ENCODE measurements around the gene P3H2. TPM values are rescaled to one million over a fixed set of nuclear protein-coding genes. Genes with fewer than 3 reads are reported as not detected.

The P3H2 gene
- total RNA-seq, 1 experiment from 2014 or later = 102 TPM

DNA sequence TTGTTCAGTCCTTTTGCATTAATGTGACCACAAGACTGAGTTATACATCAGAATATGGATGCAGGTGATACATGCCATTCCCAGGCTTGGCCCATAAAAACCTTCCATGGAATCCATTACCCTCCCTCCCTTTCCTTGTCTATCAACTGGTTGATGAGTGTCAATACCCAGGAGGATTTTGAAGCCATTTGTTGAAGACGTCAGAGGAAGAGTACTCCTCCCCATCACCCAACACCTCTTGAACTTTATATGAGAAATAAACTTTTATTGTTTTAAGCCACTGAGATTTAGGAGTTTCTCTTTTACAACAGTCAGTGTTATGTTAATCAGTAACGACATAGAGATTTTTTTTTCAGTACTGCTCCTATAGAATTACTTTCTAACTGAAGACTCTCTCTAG lies 55.5 kb downstream of the P3H2 start:
- no peak for DNase-seq (ENCODE audit: low spot score)
- in situ Hi-C loops (cut with HindIII; ENCODE audit: low sequenced_read_pairs) = no loop called here

DNA sequence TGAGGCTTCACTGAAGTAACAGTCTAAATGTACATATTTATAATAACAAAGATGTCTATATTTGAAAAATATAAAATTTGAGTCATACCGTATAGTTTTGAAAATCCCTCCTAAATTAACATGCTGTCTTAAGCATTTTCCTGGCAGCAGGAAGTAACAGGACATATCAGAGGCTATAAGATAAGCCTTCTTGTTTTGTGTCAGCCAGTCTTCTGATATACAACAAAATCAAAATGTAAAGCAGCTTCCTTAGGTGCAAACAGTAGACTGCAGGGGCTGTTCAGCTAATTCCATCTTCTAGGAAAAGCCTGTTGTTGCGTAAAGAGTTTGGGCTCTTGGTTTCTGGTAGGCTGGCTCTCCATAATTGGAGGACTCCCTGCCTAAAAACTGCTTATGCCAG lies 56.0 kb downstream of the P3H2 start:
- in situ Hi-C loops (cut with HindIII; ENCODE audit: low sequenced_read_pairs) = no loop called here
- DNase-seq (ENCODE audit: low spot score) = no peak

DNA sequence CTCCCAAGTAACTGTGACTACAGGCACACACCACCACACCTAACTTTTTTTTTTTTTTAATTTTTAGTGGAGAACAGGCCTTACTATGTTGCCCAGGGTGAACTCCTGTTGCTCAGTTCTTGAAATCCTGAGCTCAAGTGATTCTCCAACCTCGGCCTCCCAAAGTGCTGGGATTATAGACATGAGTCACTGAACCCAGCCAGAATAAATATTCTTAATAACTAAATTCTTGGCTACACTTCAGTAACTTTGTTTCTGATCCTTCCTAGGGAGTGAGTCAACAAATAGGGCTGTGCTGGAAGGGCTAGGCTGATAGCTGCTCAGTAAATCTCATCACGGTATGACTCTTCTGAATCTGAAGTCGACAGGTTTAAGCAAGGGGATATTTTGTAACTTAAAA lies 56.6 kb downstream of the P3H2 start:
- in situ Hi-C loops (cut with HindIII; ENCODE audit: low sequenced_read_pairs) = no loop called here
- no peak for DNase-seq (ENCODE audit: low spot score)

DNA sequence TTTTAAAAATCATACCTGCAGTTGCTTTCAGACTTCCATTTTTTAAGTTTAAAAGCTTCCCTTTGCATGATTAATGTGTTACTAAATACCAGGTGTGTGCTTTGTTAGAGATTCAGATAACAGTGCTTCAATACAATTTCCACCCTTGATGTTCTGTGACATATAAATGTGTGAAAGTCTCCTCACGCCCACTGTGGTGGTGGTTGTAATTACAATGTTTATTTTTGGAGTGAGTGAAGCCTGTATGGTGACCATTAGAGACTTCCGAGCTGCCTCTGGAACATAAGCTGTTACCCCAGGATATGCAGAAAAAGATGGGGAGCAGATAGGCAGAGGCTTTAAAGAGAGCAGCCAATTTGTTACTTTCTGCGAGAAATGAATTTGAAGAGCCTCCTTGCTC lies 57.2 kb downstream of the P3H2 start:
- in situ Hi-C loops (cut with HindIII; ENCODE audit: low sequenced_read_pairs) = no loop called here
- DNase-seq (ENCODE audit: low spot score) = no peak

DNA sequence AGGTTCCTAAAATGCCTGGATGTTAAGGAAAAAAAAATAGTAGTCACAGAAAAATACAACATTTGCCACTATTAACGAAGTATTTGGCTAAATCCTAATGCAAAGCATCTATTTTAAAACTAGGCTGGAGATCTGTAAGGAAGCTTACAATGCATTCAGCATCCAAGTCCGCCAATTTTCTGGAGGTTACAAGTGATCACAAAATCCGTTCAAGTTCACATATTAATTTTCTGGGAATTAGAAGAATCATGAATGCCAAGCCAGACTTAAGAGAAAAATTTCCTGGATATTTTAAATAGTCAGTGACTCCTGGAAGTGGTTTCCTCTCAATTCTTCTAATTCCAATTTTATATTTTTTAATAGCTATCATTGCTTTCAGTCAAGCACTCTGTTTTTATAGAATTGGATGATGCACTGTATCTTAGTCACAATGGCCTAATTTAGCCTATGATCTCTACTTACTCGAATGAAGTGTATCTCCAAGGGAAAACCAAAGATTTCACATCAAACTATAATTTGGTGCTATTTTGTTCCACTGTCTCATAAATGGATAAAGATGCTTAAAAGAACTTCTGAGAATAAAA lies 60.4 kb downstream of the P3H2 start:
- DNase-seq (ENCODE audit: low spot score) = no peak
- in situ Hi-C loops (cut with HindIII; ENCODE audit: low sequenced_read_pairs) = no loop called here

GRCh38 chr3:190059242-190059590 lies 61.5 kb downstream of the P3H2 start:
- DNase-seq (ENCODE audit: low spot score) = no peak
- in situ Hi-C loops (cut with HindIII; ENCODE audit: low sequenced_read_pairs) = no loop called here

DNA sequence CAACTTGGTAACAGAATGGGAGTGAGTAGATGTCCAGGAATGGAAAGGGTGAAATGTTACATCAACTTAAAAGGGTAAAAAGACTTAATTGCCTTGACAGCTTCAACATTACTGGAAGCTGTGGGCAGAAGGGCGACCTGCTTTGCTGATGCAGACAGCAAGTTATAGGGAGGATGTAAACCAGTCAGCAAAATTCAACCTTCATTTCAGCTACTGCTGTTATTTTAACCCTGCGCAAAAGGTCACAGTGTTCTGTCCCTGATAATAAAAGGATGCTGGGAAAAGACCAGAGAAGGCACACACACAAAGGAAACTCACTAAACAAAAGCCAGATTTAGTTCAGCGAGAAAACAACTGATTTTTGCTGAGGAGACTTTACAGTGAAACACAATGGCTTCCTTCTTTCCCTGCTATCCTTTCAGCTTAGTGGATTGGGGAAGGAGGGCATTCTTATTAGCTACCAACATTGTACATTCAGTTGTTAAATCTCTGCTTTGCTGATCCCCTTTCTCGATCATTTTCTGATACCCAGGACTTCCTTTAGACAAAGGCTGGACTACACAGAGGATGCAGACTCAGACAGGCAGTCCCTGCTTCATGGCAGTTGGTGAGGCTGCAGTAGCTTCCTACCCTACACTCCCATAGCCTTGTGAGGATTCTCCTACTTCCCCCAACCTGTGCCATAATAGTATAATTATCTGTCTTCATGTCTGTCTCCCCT lies 62.0 kb downstream of the P3H2 start:
- in situ Hi-C loops (cut with HindIII; ENCODE audit: low sequenced_read_pairs) = no loop called here
- DNase-seq (ENCODE audit: low spot score) = no peak

DNA sequence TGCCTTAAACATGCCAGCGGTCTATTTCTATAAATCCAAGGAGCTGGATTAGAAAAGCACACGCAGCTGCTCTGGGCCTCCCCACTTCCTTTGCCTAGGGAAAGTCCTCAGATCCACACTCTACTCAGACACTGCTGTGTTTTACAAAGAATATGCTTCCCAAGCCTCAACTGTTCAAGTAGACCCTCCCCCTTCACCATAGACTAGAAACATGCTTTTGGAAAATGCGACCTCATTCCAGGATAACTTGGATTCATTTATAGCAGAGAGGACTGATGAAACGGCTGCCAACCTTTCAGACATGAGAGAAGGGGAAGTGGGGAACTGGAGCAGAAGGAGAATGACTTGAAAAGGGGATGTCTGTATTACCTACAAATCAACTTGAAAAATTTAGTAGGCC lies 64.0 kb downstream of the P3H2 start:
- no peak for DNase-seq (ENCODE audit: low spot score)
- in situ Hi-C loops (cut with HindIII; ENCODE audit: low sequenced_read_pairs) = no loop called here

DNA sequence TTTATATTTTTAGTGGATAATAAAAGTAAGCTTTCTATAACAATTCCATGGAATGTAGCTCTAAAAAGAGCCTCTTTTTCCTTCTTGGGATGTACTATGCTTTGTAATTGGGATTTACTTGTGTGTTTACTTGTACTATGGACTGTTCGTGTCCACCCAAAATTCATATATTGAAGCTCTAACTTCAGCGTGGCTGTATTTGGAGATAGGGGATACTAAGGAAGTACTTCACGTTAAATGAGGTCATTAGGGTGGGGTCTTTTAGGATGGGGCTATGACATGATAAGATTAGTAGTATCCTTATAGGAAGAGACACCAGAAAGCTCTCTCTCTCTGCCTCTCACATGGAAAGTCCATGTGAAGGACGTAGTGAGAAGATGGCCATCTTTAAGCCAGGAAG lies 64.9 kb downstream of the P3H2 start:
- in situ Hi-C loops (cut with HindIII; ENCODE audit: low sequenced_read_pairs) = no loop called here
- DNase-seq (ENCODE audit: low spot score) = no peak

DNA sequence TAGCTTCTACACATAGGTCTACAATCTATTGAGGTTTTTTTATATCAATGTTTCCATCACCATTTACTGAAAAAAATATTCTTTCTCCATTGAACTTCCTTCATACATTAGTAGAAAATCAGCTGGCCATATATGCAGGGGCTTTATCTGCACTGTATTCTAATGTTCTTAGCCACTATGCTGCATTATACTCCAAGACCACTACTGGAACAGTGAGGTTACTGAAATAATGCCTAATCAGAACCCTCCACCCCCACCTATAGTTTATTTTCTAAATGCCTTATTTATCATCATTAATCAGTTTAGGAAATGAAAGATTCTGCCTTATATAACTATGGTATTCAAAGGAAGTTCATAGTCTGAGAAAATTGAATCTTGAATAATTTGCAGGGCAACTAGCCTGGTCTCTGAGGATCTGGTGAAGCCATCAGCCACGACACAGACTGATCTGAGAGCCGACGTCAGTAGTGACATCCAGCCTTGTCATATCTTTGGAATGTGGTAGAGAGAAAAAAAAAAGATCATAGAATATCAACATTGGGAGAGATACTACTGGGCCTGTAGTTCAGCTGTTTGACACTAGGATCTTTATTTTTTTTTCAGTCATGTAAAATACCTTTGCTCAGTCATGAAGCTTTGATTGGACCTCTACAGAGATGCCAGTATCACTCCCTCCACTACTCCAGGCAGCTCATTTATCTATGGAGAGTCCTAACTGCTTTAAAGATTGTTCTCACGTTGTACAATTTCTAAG lies 66.6 kb downstream of the P3H2 start:
- in situ Hi-C loops (cut with HindIII; ENCODE audit: low sequenced_read_pairs) = no loop called here
- no peak for DNase-seq (ENCODE audit: low spot score)

DNA sequence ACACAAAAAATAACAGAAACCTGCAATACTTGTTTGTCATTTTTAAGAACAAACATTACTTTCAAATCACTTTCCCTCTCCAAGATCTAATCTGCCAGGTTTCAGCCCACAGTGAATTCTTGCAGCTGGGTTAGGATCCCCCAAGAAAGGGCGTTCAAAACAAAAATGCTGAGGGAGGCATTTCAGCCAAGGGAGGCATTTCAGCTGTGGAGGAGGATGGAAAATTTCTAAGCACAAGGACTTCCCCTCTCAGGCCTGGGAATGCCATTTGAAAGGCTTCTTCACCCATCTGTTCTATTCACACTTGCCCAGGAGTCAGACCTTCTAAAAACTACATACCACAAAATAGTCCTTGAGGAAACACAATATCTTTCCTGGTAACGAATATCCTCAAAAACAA lies 69.1 kb downstream of the P3H2 start:
- in situ Hi-C loops (cut with HindIII; ENCODE audit: low sequenced_read_pairs) = no loop called here
- DNase-seq (ENCODE audit: low spot score) = no peak

GRCh38 chr3:190048932-190049441 lies 71.7 kb downstream of the P3H2 start:
- in situ Hi-C loops (cut with HindIII; ENCODE audit: low sequenced_read_pairs) = no loop called here
- DNase-seq (ENCODE audit: low spot score) = no peak

- DNase-seq (ENCODE audit: low spot score) = no peak
- in situ Hi-C loops (cut with HindIII; ENCODE audit: low sequenced_read_pairs) = no loop called here
Observed at GRCh38 chr3:190044974-190045373, 75.7 kb downstream of the P3H2 start.

DNA sequence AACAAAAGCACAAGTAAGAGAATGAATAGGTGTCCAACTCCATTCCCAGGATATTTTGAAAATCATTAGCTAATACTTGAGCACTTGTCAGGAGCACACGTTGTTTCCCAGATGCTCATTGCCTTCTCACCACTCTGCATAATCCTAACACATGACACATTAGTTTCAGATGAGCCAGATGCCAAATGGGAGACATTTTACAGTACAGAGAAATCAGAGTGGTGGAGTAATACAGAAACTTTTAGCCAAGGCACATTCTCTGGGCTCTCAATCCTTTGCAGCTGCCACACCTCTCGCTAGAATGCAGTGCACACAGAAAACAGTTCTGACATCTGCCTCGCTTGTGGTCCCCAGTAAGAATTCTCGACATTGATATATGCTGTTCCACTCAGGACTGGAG lies 76.6 kb downstream of the P3H2 start:
- in situ Hi-C loops (cut with HindIII; ENCODE audit: low sequenced_read_pairs) = no loop called here
- DNase-seq (ENCODE audit: low spot score) = no peak

DNA sequence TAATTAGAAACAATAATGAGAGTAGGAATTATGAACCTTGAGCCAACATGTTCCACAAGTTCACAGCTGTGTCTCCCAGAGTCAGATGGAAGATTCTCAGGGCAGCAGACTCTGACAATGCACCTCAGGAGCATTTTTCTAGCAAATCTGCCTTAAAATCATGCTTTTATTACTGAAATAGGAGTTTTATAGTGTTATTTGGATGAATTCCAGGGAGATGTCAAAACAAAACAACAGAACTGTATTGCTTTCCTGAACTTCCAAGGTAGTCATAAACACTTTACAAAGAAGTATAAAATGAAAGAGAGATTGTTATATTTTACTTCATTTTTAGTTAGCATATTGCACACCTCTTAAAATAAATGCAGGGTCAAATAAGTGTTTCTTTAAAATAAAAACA lies 77.0 kb downstream of the P3H2 start:
- no peak for DNase-seq (ENCODE audit: low spot score)
- in situ Hi-C loops (cut with HindIII; ENCODE audit: low sequenced_read_pairs) = no loop called here

DNA sequence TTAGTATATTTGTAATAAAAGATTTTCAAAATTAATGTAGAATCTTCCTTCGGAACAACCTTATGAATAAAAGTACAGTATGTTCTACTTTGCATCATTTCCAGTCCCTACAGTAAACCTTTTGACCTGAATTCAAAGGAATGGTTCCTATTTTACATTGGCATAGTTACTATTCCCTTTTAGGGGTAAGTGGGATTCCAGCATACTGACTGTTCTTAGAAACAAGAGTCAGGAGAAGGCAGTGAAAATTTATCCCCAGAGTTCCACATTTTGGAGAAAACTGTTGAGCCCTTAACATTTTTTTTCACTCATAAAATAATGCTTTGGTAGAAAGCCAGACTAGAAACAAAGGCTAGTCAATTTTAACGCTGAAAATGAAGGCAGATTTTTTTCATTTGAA lies 78.1 kb downstream of the P3H2 start:
- in situ Hi-C loops (cut with HindIII; ENCODE audit: low sequenced_read_pairs) = no loop called here
- no peak for DNase-seq (ENCODE audit: low spot score)

DNA sequence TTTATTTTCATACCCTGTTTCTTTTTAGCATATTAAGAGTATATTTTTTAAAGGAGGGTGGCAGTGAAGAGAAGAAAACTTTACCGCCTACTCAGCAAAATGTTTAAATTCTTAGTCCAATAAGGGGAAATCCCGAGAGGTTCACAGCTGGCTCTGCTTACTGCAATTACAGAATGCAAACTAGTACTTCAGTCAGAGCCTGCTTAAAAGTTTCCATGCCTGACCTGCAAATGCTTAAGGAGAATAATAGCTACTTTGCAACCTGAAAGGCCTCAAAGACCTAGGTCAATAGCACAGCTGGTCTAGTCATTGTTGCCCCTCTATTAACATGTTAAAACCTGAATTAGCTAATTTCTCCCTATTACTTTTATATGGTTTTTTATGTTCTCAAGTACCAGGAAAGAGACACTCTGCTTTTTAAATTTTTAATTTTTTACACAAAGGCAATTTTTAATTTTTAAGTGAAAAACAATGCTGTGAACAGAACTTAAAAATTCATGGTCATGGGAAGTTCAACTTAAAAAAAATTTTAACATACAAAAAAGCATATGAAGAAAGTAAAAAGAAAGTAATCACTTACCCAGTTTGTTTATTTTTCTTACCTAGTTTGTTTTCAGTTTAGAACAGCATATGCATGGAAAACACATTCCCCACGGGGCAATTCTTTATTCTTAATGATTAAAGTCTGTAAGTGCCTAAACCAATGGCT lies 79.2 kb downstream of the P3H2 start:
- in situ Hi-C loops (cut with HindIII; ENCODE audit: low sequenced_read_pairs) = no loop called here
- DNase-seq (ENCODE audit: low spot score) = no peak

- in situ Hi-C loops (cut with HindIII; ENCODE audit: low sequenced_read_pairs) = no loop called here
Observed at GRCh38 chr3:190040145-190040544, 80.6 kb downstream of the P3H2 start.

GRCh38 chr3:190038050-190038933 lies 82.4 kb downstream of the P3H2 start:
- no peak for DNase-seq (ENCODE audit: low spot score)
- in situ Hi-C loops (cut with HindIII; ENCODE audit: low sequenced_read_pairs) = no loop called here

More at GRCh38 chr3:190040145-190040544, 80.6 kb downstream of the P3H2 start:
- DNase-seq (ENCODE audit: low spot score) = no peak
